GM12878 (cell line): ENCODE results near the gene BUD23. TPM values are rescaled to one million over a fixed set of nuclear protein-coding genes. Genes with fewer than 3 reads are reported as not detected.

Experiments
- ATAC-seq: fragments of 200-7000 bp; cut with Tn5 transposase; 3 replicates; pipeline ENCODE4 v1.9.1; 2020; ENCODE audit warnings: mild to moderate bottlenecking, moderate library complexity
- BruUV-seq: library from RNA; stranded (reverse); fragments of 400-500 nt; replicated peaks from 2 replicates; lab custom pipeline; 2021; lab: Mats Ljungman, UMichigan
- CTCF ChIA-PET: fragments of 300-600 bp; sonication (Branson Sonifier 250); formaldehyde crosslinking; extraction: SDS; loops from one replicate; lab custom pipeline; 2021; ENCODE audit warnings: inconsistent platforms; lab: Yijun Ruan, JAX
- POLR2A ChIA-PET: fragments of 350-600 bp; formaldehyde crosslinking; extraction: SDS; loops from one replicate; lab custom pipeline; 2021; ENCODE audit warnings: inconsistent platforms; lab: Charles Lee
- RAD21 ChIA-PET: fragments of 300-600 bp; sonication (Branson Sonifier 250); formaldehyde crosslinking; loops from one replicate; lab custom pipeline; 2023; ENCODE audit warnings: antibody characterized with exemption; ENCODE audit not compliant: unreplicated experiment; lab: Charles Lee
- SMC1A ChIA-PET: fragments of 300-600 bp; sonication (Branson Sonifier 250); formaldehyde crosslinking; loops from one replicate; lab custom pipeline; 2023; ENCODE audit not compliant: unreplicated experiment, uncharacterized antibody; lab: Charles Lee
- DNase-seq: peaks from one replicate; pipeline ENCODE4 v3.0.0-alpha.2; 2011; ENCODE audit warnings: low read depth, low spot score
- FAIRE-seq: peaks from 3 replicates; lab custom pipeline; 2011; peaks lifted over from hg19 to GRCh38; lab: Jason Lieb, UNC
- H2AFZ ChIP-seq: 2 replicates; pipeline ENCODE4 v1.6.0; 2011; ENCODE audit warnings: low read depth, low read length, control low read depth; ENCODE audit not compliant: control insufficient read depth
- H3K27ac ChIP-seq: 2 replicates; pipeline ENCODE4 v1.5.1; 2011; ENCODE audit warnings: control low read depth; ENCODE audit not compliant: control insufficient read depth, insufficient read depth
- H3K27me3 ChIP-seq, 2 experiments: replicated peaks in 1 of 2; 2 replicates each; pipeline versions ENCODE4 v1.6.0 to v1.6.1; 2011; ENCODE audit warnings: low read length in 1 of 2; ENCODE audit not compliant: control insufficient read depth in 2 of 2, insufficient read depth in 2 of 2
- H3K36me3 ChIP-seq, 2 experiments: 2 replicates each; pipeline ENCODE4 v1.5.1; 2011; ENCODE audit warnings: low read length in 1 of 2; ENCODE audit not compliant: control insufficient read depth in 2 of 2, insufficient read depth in 2 of 2
- H3K4me1 ChIP-seq: 2 replicates; pipeline ENCODE4 v1.6.1; 2011; ENCODE audit warnings: mild to moderate bottlenecking, low read length, moderate library complexity, mixed read lengths; ENCODE audit not compliant: control insufficient read depth, insufficient read depth
- H3K4me2 ChIP-seq: 2 replicates; pipeline ENCODE4 v1.6.0; 2011; ENCODE audit warnings: control low read depth; ENCODE audit not compliant: control insufficient read depth, insufficient read depth
- H3K4me3 ChIP-seq: fragments of 200-600 bp; sonication (generic); 2 replicates; pipeline ENCODE4 v1.5.1; 2016
- H3K79me2 ChIP-seq: 2 replicates; pipeline ENCODE4 v1.6.0; 2011; ENCODE audit warnings: low read length; ENCODE audit not compliant: control insufficient read depth, insufficient read depth
- H3K9ac ChIP-seq: 2 replicates; pipeline ENCODE4 v1.8.0; 2011; ENCODE audit warnings: low read length, control low read depth, mixed read lengths; ENCODE audit not compliant: control insufficient read depth, insufficient read depth
- H3K9me3 ChIP-seq: replicated peaks from 3 replicates; pipeline ENCODE4 v1.5.1; 2011; ENCODE audit warnings: mild to moderate bottlenecking, low read length; ENCODE audit not compliant: control insufficient read depth, insufficient read depth
- H4K20me1 ChIP-seq: 2 replicates; pipeline ENCODE4 v1.6.0; 2011; ENCODE audit not compliant: control insufficient read depth, insufficient read depth
- EED ChIP-seq: sonication (generic); IDR thresholded peaks from 2 replicates; pipeline ENCODE4 v1.6.1; 2016; ENCODE audit warnings: antibody characterized with exemption, low read depth
- ESRRA ChIP-seq: IDR thresholded peaks from 2 replicates; pipeline ENCODE4 v1.6.1; 2012; ENCODE audit warnings: mild to moderate bottlenecking, low read length, improper control_type of control experiment
- ETV6 ChIP-seq, 2 experiments: fragments of 450-650 bp in 1 of 2; IDR thresholded peaks in 1 of 2; conservative IDR thresholded peaks in 1 of 2; 2 replicates each; pipeline ENCODE4 v1.6.1; 2014; ENCODE audit warnings: antibody characterized with exemption in 1 of 2, borderline replicate concordance in 1 of 2, low read depth in 1 of 2, mild to moderate bottlenecking in 1 of 2, moderate library complexity in 1 of 2
- FOXK2 ChIP-seq: fragments of 450-650 bp; IDR thresholded peaks from 2 replicates; pipeline ENCODE4 v1.6.1; 2017; ENCODE audit warnings: mild to moderate bottlenecking, moderate library complexity
- NFYA ChIP-seq: IDR thresholded peaks from 2 replicates; pipeline ENCODE4 v1.6.1; 2011; ENCODE audit warnings: low read depth, mild to moderate bottlenecking, low read length, improper control_type of control experiment, borderline replicate concordance
- PAX5 ChIP-seq: IDR thresholded peaks from 2 replicates; pipeline ENCODE4 v1.6.1; 2011; ENCODE audit warnings: low read depth, low read length, borderline replicate concordance
- PAX8 ChIP-seq: fragments of 450-650 bp; IDR thresholded peaks from 2 replicates; pipeline ENCODE4 v1.6.1; 2017; ENCODE audit warnings: mild to moderate bottlenecking, moderate library complexity
- POU2F2 ChIP-seq: IDR thresholded peaks from 3 replicates; pipeline ENCODE4 v1.6.1; 2011; ENCODE audit warnings: low read depth, mild to moderate bottlenecking, low read length, borderline replicate concordance
- WGBS: methylation state at CpG from one replicate; pipeline ENCODE4 v1.1.6; 2016; ENCODE audit warnings: low lambda C conversion rate; ENCODE audit not compliant: insufficient replicate concordance, insufficient coverage; ENCODE audit errors: missing lambda C conversion rate; 5-methylcytosine and 5-hydroxymethylcytosine counted together
- in situ Hi-C: fragments of 300-500 bp; cut with MboI; formaldehyde crosslinking; loops from 9 replicates; pipeline ENCODE4 v1.14.3; 2018; ENCODE audit warnings: mixed read lengths
- intact Hi-C: fragments of 100-400 bp; cut with micrococcal nuclease; formaldehyde crosslinking; loops from one replicate; pipeline ENCODE4 v1.14.2; 2022; ENCODE audit not compliant: unreplicated experiment
- polyA plus RNA-seq, 11 experiments: library from polyadenylated mRNA; depleted of rRNA in 4 of 11; unstranded in 6 of 11; stranded (reverse) in 5 of 11; fragments of >200 nt; fragmentation: Nextera tagmentation in 4 of 11; fragmentation: Illumina TruSeq in 1 of 11; extraction: Ambion mirVana in 4 of 11; extraction: Trizol in 1 of 11; gene quantifications; 1 replicate in 1 of 11; 2 replicates in 10 of 11; pipeline versions ENCODE4 v1.2.1 to v1.2.3, GENCODE V29; 2011 to 2016; ENCODE audit warnings: inconsistent platforms in 2 of 11, missing spikeins in 2 of 11, low read depth in 1 of 11
- total RNA-seq, 4 experiments: library from RNA; depleted of rRNA in 3 of 4; stranded (reverse); fragments of >200 nt in 3 of 4; fragmentation: Illumina TruSeq in 1 of 4; extraction: Trizol in 1 of 4; gene quantifications; 2 replicates each; pipeline versions ENCODE4 v1.2.1 to v1.2.3, GENCODE V29; 2013 to 2021
- TF ChIP-seq, protein P1 (sequence below): fragments of 450-650 bp; IDR thresholded peaks from 2 replicates; pipeline ENCODE4 v1.6.1; 2016; ENCODE audit warnings: mild to moderate bottlenecking
- TF ChIP-seq, protein P2 (sequence below): fragments of 150-350 bp; IDR thresholded peaks from 2 replicates; pipeline ENCODE4 v1.6.1; 2016; ENCODE audit warnings: low read depth, low read length
- TF ChIP-seq, protein P3 (sequence below): fragments of 450-650 bp; formaldehyde crosslinking; IDR thresholded peaks from 2 replicates; pipeline ENCODE4 v1.4.0; 2022; ENCODE audit warnings: mild to moderate bottlenecking, moderate library complexity

BUD23 gene
- total and polyA plus RNA-seq, 10 of the 15 experiments (the other 5 are each of a cell fraction or from before 2014, with no cell fraction given), result 36.4 to 138 (median 99.5) TPM

DNA sequence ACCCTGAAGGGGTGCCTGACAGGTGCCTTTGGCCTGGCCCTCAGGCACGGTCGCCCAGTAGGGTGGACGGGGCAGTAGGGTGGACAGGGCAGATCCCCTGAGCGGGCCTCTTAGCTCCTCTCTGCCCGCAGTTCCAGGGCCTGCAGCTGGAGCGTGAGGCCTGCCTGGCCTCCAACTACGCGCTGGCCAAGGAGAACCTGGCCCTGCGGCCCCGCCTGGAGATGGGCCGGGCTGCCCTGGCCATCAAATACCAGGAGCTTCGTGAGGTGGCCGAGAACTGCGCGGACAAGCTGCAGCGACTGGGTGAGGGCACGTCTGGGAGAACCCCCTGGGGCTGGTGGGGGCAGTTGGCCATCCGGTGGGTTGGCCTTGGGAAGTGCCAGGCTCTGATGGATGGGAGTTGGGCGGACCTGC lies 14.1 kb upstream of the BUD23 start:
- peaks cover 0 to 6% of the 10 kb centered on the region in 2 experiments; a peak in 3 of 4 replicates for H3K27me3 ChIP-seq
- no peak for DNase-seq
- no TSS peak for BruUV-seq
- no peaks in the 10 kb centered on the region for H3K79me2 ChIP-seq
- RAD21 ChIA-PET, result interaction anchor here (1.7 kb wide), 1 partner anchor 62 kb away, joined by 6 read pairs; no protein-coding TSS in a partner anchor
- H2AFZ ChIP-seq, result no peak overlapping the region
- no peak overlapping the region for H3K27ac ChIP-seq
- no peaks in the 10 kb centered on the region for H3K36me3 ChIP-seq
- H4K20me1 ChIP-seq, result no peaks in the 10 kb centered on the region
- ATAC-seq, result no peak
- SMC1A ChIA-PET, result no interaction called here
- TF ChIP-seq FOXK2 (no peak), ESRRA (no peak), ETV6 (conservative IDR thresholded peaks at IDR 0.05 in 1 of 2, IDR thresholded peaks at IDR 0.05 in 1 of 2; ENCODE audit: borderline replicate concordance in 1 of 2, low read depth in 1 of 2) (no peak), NFYA (no peak), EED (no peak), PAX8 (no peak), POU2F2 (no peak), PAX5 (no peak)
- TF ChIP-seq, protein P1, sequence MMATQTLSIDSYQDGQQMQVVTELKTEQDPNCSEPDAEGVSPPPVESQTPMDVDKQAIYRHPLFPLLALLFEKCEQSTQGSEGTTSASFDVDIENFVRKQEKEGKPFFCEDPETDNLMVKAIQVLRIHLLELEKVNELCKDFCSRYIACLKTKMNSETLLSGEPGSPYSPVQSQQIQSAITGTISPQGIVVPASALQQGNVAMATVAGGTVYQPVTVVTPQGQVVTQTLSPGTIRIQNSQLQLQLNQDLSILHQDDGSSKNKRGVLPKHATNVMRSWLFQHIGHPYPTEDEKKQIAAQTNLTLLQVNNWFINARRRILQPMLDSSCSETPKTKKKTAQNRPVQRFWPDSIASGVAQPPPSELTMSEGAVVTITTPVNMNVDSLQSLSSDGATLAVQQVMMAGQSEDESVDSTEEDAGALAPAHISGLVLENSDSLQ, result no peak
- TF ChIP-seq, protein P2, sequence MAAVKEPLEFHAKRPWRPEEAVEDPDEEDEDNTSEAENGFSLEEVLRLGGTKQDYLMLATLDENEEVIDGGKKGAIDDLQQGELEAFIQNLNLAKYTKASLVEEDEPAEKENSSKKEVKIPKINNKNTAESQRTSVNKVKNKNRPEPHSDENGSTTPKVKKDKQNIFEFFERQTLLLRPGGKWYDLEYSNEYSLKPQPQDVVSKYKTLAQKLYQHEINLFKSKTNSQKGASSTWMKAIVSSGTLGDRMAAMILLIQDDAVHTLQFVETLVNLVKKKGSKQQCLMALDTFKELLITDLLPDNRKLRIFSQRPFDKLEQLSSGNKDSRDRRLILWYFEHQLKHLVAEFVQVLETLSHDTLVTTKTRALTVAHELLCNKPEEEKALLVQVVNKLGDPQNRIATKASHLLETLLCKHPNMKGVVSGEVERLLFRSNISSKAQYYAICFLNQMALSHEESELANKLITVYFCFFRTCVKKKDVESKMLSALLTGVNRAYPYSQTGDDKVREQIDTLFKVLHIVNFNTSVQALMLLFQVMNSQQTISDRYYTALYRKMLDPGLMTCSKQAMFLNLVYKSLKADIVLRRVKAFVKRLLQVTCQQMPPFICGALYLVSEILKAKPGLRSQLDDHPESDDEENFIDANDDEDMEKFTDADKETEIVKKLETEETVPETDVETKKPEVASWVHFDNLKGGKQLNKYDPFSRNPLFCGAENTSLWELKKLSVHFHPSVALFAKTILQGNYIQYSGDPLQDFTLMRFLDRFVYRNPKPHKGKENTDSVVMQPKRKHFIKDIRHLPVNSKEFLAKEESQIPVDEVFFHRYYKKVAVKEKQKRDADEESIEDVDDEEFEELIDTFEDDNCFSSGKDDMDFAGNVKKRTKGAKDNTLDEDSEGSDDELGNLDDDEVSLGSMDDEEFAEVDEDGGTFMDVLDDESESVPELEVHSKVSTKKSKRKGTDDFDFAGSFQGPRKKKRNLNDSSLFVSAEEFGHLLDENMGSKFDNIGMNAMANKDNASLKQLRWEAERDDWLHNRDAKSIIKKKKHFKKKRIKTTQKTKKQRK, result no peak
- TF ChIP-seq, protein P3, sequence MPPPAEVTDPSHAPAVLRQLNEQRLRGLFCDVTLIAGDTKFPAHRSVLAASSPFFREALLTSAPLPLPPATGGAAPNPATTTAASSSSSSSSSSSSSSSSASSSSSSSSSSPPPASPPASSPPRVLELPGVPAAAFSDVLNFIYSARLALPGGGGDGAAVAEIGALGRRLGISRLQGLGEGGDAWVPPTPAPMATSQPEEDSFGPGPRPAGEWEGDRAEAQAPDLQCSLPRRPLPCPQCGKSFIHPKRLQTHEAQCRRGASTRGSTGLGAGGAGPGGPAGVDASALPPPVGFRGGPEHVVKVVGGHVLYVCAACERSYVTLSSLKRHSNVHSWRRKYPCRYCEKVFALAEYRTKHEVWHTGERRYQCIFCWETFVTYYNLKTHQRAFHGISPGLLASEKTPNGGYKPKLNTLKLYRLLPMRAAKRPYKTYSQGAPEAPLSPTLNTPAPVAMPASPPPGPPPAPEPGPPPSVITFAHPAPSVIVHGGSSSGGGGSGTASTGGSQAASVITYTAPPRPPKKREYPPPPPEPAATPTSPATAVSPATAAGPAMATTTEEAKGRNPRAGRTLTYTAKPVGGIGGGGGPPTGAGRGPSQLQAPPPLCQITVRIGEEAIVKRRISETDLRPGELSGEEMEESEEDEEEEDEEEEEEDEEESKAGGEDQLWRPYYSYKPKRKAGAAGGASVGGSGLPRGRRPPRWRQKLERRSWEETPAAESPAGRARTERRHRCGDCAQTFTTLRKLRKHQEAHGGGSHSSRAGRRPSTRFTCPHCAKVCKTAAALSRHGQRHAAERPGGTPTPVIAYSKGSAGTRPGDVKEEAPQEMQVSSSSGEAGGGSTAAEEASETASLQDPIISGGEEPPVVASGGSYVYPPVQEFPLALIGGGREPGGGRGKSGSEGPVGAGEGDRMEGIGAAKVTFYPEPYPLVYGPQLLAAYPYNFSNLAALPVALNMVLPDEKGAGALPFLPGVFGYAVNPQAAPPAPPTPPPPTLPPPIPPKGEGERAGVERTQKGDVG (CRISPR knock-in tag), result no peak
- TF ChIP-seq, all 136 proteins: peak for 0
- no peak for FAIRE-seq
- no peak overlapping the region for H3K9ac ChIP-seq
- CTCF ChIA-PET, result interaction anchor here (0.9 to 1.9 kb wide), 3 partner anchors 33 to 62 kb away, joined by 3 to 12 read pairs (median 5); no protein-coding TSS in a partner anchor
- 72% methylated on average over 18 of the region's 19 CpGs for WGBS
- no peak overlapping the region for H3K4me3 ChIP-seq
- H3K9me3 ChIP-seq, result no peaks in the 10 kb centered on the region
- POLR2A ChIA-PET, result interaction anchor here (0.5 kb wide), 1 partner anchor 11 kb away, joined by 6 read pairs; no protein-coding TSS in a partner anchor
- no peak overlapping the region for H3K4me2 ChIP-seq
- intact Hi-C loops, result loop anchor here (5.0 kb wide), 3 partner anchors 42 to 58 kb away; no protein-coding TSS in a partner anchor
- in situ Hi-C loops, result no loop called here
- H3K4me1 ChIP-seq, result no peaks in the 10 kb centered on the region
